HuH-7.5 (cell line): ENCODE measurements around the gene KNG1.
"Not testable (repeated sequence)": the region's sequence is repeated elsewhere in the genome, so short reads cannot be mapped to it uniquely, and the experiment has no call there.

Experiments used
- DNase-seq: peaks from one replicate; pipeline ENCODE4 v3.0.0; 2011; ENCODE audit warnings: low spot score

Gene KNG1

GRCh38 chr3:186717039-186717457, at the start of gene KNG1:
Gene KNG1, plus strand, starts transcription at chr3:186717359. Its CDS starts 184 bp downstream, at chr3:186717543.
- DNase-seq = peak; percentile 77

- DNase-seq = no peak
Observed at GRCh38 chr3:186668426-186668825, 48.7 kb upstream of the KNG1 start.

GRCh38 chr3:186669378-186670084, 47.6 kb upstream of the KNG1 start:
- no peak for DNase-seq

- no peak for DNase-seq
Observed at GRCh38 chr3:186670155-186670554, 47.0 kb upstream of the KNG1 start.

GRCh38 chr3:186671051-186671450, 46.1 kb upstream of the KNG1 start:
- no peak for DNase-seq

GRCh38 chr3:186678604-186679003, 38.6 kb upstream of the KNG1 start:
- DNase-seq = no peak

GRCh38 chr3:186679151-186679550, 38.0 kb upstream of the KNG1 start:
- no peak for DNase-seq

- DNase-seq = no peak
Observed at GRCh38 chr3:186680869-186681268, 36.3 kb upstream of the KNG1 start.

- DNase-seq = no peak
Observed at GRCh38 chr3:186682812-186683211, 34.3 kb upstream of the KNG1 start.

- no peak for DNase-seq
Observed at GRCh38 chr3:186683979-186684378, 33.2 kb upstream of the KNG1 start.

GRCh38 chr3:186686475-186686874, 30.7 kb upstream of the KNG1 start:
- DNase-seq = not testable (repeated sequence)

- DNase-seq = no peak
Observed at GRCh38 chr3:186687120-186687651, 30.0 kb upstream of the KNG1 start.

GRCh38 chr3:186690304-186690703, 26.9 kb upstream of the KNG1 start:
- not testable (repeated sequence) for DNase-seq

- DNase-seq = no peak
Observed at GRCh38 chr3:186691676-186692075, 25.5 kb upstream of the KNG1 start.

- no peak for DNase-seq
Observed at GRCh38 chr3:186693843-186694242, 23.3 kb upstream of the KNG1 start.

- no peak for DNase-seq
Observed at GRCh38 chr3:186694288-186695032, 22.7 kb upstream of the KNG1 start.

- DNase-seq = no peak
Observed at GRCh38 chr3:186696522-186696921, 20.6 kb upstream of the KNG1 start.

GRCh38 chr3:186697510-186697909, 19.6 kb upstream of the KNG1 start:
- no peak for DNase-seq

GRCh38 chr3:186700267-186700666, 16.9 kb upstream of the KNG1 start:
- DNase-seq = no peak

- not testable (repeated sequence) for DNase-seq
Observed at GRCh38 chr3:186702451-186702850, 14.7 kb upstream of the KNG1 start.

GRCh38 chr3:186705882-186706780, 11.0 kb upstream of the KNG1 start:
- no peak for DNase-seq

GRCh38 chr3:186708983-186709679, 8.0 kb upstream of the KNG1 start:
- DNase-seq = no peak
